ENCODE results near the gene LCORL.

GRCh38 chr4:17876943-17877342 is 144.6 kb downstream of the LCORL start:
- no peak for TF ChIP-seq POLR2A (IDR thresholded peaks at IDR 0.05; ENCODE audit: low read depth, low read length)
- TF ChIP-seq RFX5 (IDR thresholded peaks at IDR 0.05; ENCODE audit: low read depth, low read length): no peak
- no peak for TF ChIP-seq CTCF (conservative IDR thresholded peaks at IDR 0.05; ENCODE audit: low read depth, low read length)
- TF ChIP-seq NFE2L2 (IDR thresholded peaks at IDR 0.05; ENCODE audit: low read depth, low read length): no peak
- no peak for TF ChIP-seq RCOR1 (IDR thresholded peaks at IDR 0.05; ENCODE audit: insufficient replicate concordance, low read length)
- no peak for TF ChIP-seq BHLHE40 (IDR thresholded peaks at IDR 0.05; ENCODE audit: low read depth, low read length)
- no peak for TF ChIP-seq MAFK (IDR thresholded peaks at IDR 0.05; ENCODE audit: low read depth, low read length)
- no peak for TF ChIP-seq MXI1 (IDR thresholded peaks at IDR 0.05; ENCODE audit: borderline replicate concordance, low read depth, low read length)
- no peak for TF ChIP-seq ELK1 (IDR thresholded peaks at IDR 0.05; ENCODE audit: borderline replicate concordance, low read depth, low read length)
- no peak for TF ChIP-seq USF2 (IDR thresholded peaks at IDR 0.05; ENCODE audit: low read depth, low read length)
